ENCODE results near the gene CYP26C1. TPM values are rescaled to one million over a fixed set of nuclear protein-coding genes. Genes with fewer than 3 reads are reported as not detected.

Gene CYP26C1
- total RNA-seq, 1 experiment from 2014 or later: not detected

GRCh38 chr10:93061594-93062513, 1.3 kb downstream of the CYP26C1 start:
- no peaks in the 10 kb centered on the region for H3K9me3 ChIP-seq
- no peaks in the 10 kb centered on the region for H3K36me3 ChIP-seq
- peak overlapping the region; percentile 39 for H3K4me3 ChIP-seq
- H3K27me3 ChIP-seq: peaks cover 1% of the 10 kb centered on the region; the same call in 1 of the 2 replicates
- DNase-seq: no peak

GRCh38 chr10:93062514-93063143, 2.0 kb downstream of the CYP26C1 start:
- Histone ChIP-seq H3K36me3 (no peaks in the 10 kb centered on the region), H3K4me3 (peak overlapping the region; percentile 39), H3K27me3 (peaks cover 9% of the 10 kb centered on the region), H3K9me3 (no peaks in the 10 kb centered on the region)
- peak; percentile 64 for DNase-seq

- H3K27me3 ChIP-seq: peaks cover 16% of the 10 kb centered on the region
- peak overlapping the region; percentile 39 for H3K4me3 ChIP-seq
- no peaks in the 10 kb centered on the region for H3K36me3 ChIP-seq
- H3K9me3 ChIP-seq: no peaks in the 10 kb centered on the region
- no peak for DNase-seq
Observed at GRCh38 chr10:93063144-93063976, 2.8 kb downstream of the CYP26C1 start.

GRCh38 chr10:93063977-93064660, 3.5 kb downstream of the CYP26C1 start:
- Histone ChIP-seq H3K9me3 (no peaks in the 10 kb centered on the region), H3K27me3 (peaks cover 21% of the 10 kb centered on the region), H3K4me3 (no peak overlapping the region), H3K36me3 (no peaks in the 10 kb centered on the region)
- no peak for DNase-seq

- DNase-seq: no peak
- H3K36me3 ChIP-seq: no peaks in the 10 kb centered on the region
- H3K4me3 ChIP-seq: no peak overlapping the region
- peaks cover 21% of the 10 kb centered on the region for H3K27me3 ChIP-seq
- no peaks in the 10 kb centered on the region for H3K9me3 ChIP-seq
Observed at GRCh38 chr10:93064874-93065660, 4.5 kb downstream of the CYP26C1 start.

GRCh38 chr10:93065675-93066543, 5.3 kb downstream of the CYP26C1 start:
- Histone ChIP-seq H3K4me3 (no peak overlapping the region), H3K9me3 (no peaks in the 10 kb centered on the region), H3K27me3 (peaks cover 21% of the 10 kb centered on the region), H3K36me3 (no peaks in the 10 kb centered on the region)
- no peak for DNase-seq

- Histone ChIP-seq H3K4me3 (no peak overlapping the region), H3K27me3 (peaks cover 21% of the 10 kb centered on the region)
- DNase-seq: no peak
Observed at GRCh38 chr10:93066544-93066913, 5.9 kb downstream of the CYP26C1 start.

GRCh38 chr10:93067443-93068365, 7.1 kb downstream of the CYP26C1 start:
- no peaks in the 10 kb centered on the region for H3K36me3 ChIP-seq
- DNase-seq: no peak
- no peaks in the 10 kb centered on the region for H3K9me3 ChIP-seq
- H3K27me3 ChIP-seq: peaks cover 21% of the 10 kb centered on the region
- peak overlapping the region; percentile 37; the same call in 1 of the 2 replicates for H3K4me3 ChIP-seq

More at GRCh38 chr10:93066544-93066913, 5.9 kb downstream of the CYP26C1 start:
- H3K36me3 ChIP-seq: no peaks in the 10 kb centered on the region
- no peaks in the 10 kb centered on the region for H3K9me3 ChIP-seq

GRCh38 chr10:93068411-93069244, 8.0 kb downstream of the CYP26C1 start:
- DNase-seq: peak; percentile 72
- H3K27me3 ChIP-seq: peaks cover 29% of the 10 kb centered on the region
- H3K9me3 ChIP-seq: no peaks in the 10 kb centered on the region
- no peaks in the 10 kb centered on the region for H3K36me3 ChIP-seq
- H3K4me3 ChIP-seq: peak overlapping the region; percentile 37

- Histone ChIP-seq H3K9me3 (no peaks in the 10 kb centered on the region), H3K27me3 (peaks cover 35% of the 10 kb centered on the region), H3K36me3 (no peaks in the 10 kb centered on the region), H3K4me3 (no peak overlapping the region)
- no peak for DNase-seq
Observed at GRCh38 chr10:93069245-93069561, 8.6 kb downstream of the CYP26C1 start.

- no peak for DNase-seq
- Histone ChIP-seq H3K27me3 (peaks cover 42% of the 10 kb centered on the region), H3K4me3 (no peak overlapping the region), H3K9me3 (no peaks in the 10 kb centered on the region), H3K36me3 (no peaks in the 10 kb centered on the region)
Observed at GRCh38 chr10:93070378-93071176, 10.0 kb downstream of the CYP26C1 start.

- Histone ChIP-seq H3K27me3 (peaks cover 42% of the 10 kb centered on the region), H3K9me3 (no peaks in the 10 kb centered on the region), H3K4me3 (no peak overlapping the region), H3K36me3 (no peaks in the 10 kb centered on the region)
- no peak for DNase-seq
Observed at GRCh38 chr10:93071177-93071472, 10.5 kb downstream of the CYP26C1 start.

- DNase-seq: no peak
- Histone ChIP-seq H3K36me3 (no peaks in the 10 kb centered on the region), H3K27me3 (peaks cover 42% of the 10 kb centered on the region), H3K9me3 (no peaks in the 10 kb centered on the region), H3K4me3 (no peak overlapping the region)
Observed at GRCh38 chr10:93071674-93072224, 11.2 kb downstream of the CYP26C1 start.
